ENCODE data around the gene MAML2.
"Not testable (repeated sequence)": the region's sequence is repeated elsewhere in the genome, so short reads cannot be mapped to it uniquely, and the experiment has no call there.

MAML2 gene

DNA sequence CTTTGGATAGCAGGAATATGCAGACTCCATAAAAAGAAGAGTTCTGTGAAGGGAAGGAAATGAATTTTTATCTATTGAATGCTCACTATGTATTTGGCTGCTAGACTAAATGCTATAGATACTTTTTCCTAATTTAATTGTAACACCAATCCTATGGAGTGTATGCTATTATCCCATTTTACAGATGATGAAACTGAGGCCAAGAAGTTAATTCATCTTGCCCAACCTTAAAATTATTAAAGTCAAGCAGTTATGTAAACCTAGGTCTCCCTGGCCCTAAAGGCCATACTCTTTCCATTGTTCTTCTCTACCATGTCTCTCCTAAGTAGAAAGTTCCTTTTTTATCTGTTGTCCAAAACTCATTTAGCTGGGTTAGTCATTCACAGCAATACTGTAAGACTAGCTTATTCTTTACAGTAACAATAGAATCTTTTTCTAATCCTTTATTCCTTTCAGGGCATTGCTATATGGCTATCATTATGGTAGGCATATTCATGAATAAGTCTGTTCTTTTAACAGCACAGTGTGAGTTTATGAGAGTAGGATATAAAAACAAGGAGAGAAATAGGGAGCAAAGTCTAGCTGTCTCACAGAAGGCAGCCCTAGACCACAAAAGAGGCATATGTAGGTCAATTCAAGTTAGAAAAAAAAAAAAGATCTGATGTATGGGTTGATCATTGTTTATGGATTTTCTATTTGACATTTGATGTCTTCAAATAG, 50.5 kb downstream of the MAML2 start:
- DNase-seq (ENCODE audit: low spot score): no peak

DNA sequence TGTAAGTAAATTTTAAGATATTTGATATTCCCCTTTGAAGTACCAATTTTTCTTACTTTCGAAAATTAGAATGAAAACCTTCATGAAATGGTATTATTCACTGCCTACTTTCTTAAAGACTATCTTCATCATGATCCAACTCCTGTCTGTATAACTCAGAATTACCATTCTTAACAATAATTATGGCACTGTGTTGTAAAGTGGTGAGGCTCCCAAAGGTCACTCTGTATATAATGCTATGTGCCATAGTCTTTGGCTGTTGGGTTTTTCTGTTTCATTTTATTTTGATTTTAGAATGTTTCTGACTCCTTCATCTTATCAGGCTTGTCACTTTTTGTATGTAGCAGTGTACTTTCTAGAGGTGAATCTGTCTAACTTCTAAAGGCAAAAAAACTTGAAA, 52.4 kb downstream of the MAML2 start:
- DNase-seq (ENCODE audit: low spot score): no peak

- DNase-seq (ENCODE audit: low spot score): no peak
These were observed 53.0 kb downstream of the MAML2 start for GRCh38 chr11:96290031-96290430.

GRCh38 chr11:96288915-96289314, 54.1 kb downstream of the MAML2 start:
- no peak for DNase-seq (ENCODE audit: low spot score)

GRCh38 chr11:96287822-96288439, 55.1 kb downstream of the MAML2 start:
- no peak for DNase-seq (ENCODE audit: low spot score)

- DNase-seq (ENCODE audit: low spot score): not testable (repeated sequence)
These were observed 57.0 kb downstream of the MAML2 start for GRCh38 chr11:96285985-96286384.

DNA sequence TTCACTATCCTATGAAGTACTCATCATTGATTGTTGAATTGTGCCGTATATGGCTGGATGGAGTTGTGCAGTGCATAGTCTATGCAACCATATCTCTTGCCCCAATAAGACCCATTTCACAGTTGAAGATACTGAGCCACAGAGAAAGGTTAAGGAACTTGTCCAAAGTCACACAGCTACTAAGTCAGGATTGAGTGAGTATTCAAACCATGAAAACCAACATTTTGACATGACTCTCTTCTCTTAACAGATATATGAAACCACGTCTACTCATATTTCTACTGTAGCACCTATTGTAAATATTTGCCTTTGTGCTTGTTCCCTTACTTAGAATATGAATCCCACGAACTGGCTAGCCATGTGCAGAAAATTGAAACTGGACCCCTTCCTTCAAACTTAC, 58.1 kb downstream of the MAML2 start:
- peak; percentile 61 for DNase-seq (ENCODE audit: low spot score)

- no peak for DNase-seq (ENCODE audit: low spot score)
These were observed 58.6 kb downstream of the MAML2 start for GRCh38 chr11:96284401-96284800.

DNA sequence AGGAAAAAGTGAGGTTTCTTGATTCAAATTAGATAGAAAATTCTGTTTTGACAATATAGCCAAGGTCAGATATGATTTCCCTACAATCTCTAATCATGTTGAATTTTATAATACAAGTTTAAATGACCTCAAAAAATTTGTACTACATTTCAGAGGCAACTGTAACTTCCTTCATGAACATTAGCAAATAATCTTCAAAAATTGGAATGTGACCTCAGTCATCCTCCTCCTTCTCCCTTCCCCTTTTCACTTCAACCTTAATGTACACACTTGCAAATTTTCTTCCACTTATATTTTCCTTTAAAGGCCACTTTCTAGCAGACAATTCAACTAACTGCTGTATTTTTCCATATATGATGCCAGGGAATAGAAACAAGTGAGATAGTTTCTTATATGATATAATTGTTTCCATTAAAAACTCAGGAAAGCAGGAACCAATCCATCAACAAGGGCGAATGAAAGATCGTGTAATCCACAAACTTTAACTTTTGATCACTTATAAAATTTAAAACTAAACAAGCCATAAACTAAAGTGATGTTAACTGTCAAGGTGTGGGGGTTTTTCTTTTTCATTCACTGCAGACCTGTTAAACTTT, 60.3 kb downstream of the MAML2 start:
- DNase-seq (ENCODE audit: low spot score): no peak

- DNase-seq (ENCODE audit: low spot score): no peak
These were observed 62.6 kb downstream of the MAML2 start for GRCh38 chr11:96280444-96280843.

- no peak for DNase-seq (ENCODE audit: low spot score)
These were observed 63.1 kb downstream of the MAML2 start for GRCh38 chr11:96279896-96280290.

DNA sequence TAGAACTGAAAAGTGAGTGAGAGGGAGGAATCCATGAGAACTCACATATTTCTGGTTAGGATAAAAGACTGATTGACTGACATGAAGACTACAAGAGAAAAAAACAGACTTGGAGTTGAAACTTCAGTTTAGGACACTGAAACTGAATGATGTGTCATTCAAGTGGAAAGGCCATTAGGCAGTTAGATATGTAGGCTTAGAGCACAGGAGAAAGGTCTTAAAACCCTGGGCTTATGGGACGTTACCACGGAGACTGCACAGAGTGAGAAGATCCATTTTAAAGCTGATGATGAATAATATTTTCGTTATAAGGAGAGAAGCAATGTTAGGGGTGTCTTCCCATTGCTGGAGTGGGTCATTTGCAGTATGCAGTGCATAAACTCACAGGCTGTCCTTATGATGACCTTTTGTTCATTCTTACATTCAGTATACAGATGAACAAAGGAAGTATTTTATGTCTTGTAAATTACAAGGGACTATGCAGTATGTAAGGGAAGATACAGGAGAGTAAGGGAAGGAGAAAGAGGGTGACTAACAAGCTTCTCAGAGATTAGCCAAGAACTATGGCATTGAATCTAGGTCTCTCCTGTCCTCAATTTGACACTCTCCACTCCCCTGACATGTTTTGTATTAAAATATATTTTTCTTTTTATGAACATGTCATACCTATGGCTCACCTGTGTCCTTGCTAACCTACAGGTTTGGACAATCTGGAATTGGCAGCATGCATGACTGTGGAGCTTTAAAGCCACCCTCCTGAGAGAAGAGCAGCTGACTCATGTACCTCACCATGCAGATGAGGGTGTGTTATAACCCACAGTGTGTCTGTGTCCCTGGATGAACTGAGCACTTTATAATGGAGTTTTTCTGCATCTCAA, 63.7 kb downstream of the MAML2 start:
- no peak for DNase-seq (ENCODE audit: low spot score)

DNA sequence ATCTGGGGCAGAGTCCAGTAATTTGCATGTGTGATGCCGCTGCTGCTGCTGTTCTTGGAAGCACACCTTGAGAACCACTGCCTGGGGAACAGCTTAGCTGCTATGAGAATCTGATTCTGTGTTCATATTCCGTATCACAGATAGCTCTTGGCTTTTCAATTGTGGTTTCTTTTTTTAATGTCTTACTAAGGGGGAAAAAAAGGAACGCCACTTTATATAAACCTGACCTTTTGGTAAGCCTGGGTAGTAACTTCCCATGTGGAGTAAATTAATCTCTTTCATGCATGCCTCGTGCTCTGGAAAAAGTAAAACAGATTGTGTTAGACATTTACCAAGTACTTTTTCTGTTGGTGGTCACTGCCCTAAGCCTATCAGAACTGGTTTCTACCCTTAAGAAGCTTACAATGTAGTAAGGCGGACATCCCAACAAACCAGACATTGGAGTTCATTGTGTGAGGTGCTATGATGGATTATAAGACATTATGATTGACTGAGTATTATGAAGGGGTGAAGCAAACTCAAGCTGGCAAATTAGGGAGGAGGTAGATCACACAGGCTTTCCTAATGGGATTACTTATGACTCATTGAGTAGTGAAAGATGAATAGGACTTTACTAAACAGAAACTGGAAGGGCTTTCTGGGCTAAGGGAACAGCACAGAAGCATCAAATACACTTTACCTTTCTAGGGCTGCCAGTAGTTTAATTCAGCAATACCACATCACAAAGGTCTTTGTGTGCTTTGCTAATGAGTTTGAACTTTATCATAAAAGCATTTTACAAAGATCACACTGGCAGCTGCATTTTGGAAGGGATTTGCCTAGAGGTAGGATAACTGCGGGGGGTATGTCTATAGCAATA, 64.7 kb downstream of the MAML2 start:
- no peak for DNase-seq (ENCODE audit: low spot score)

- DNase-seq (ENCODE audit: low spot score): no peak
These were observed 65.3 kb downstream of the MAML2 start for GRCh38 chr11:96277696-96278038.

- DNase-seq (ENCODE audit: low spot score): no peak
These were observed 66.2 kb downstream of the MAML2 start for GRCh38 chr11:96276836-96277235.

GRCh38 chr11:96275801-96276594, 67.0 kb downstream of the MAML2 start:
- no peak for DNase-seq (ENCODE audit: low spot score)

DNA sequence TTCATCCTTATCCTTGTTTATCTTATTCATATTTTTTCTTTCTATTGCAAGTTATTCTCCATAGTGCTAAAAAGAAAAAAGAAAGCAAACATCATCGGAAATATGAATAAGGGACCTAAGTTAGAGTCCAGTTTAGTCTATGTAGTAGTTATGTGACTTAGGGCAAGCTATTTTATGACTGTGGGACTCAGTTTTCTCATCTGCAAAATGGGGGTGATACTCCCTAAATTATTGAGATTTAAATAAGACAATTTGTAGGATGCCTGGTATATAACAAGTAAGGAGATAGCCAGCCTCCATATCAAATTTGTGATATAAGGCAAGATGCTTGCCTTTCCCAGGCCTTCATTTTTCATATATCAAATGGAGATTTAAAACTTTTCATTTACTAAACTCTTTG, 69.5 kb downstream of the MAML2 start:
- no peak for DNase-seq (ENCODE audit: low spot score)

- DNase-seq (ENCODE audit: low spot score): no peak
These were observed 70.3 kb downstream of the MAML2 start for GRCh38 chr11:96272529-96273222.

GRCh38 chr11:96271777-96272176, 71.2 kb downstream of the MAML2 start:
- no peak for DNase-seq (ENCODE audit: low spot score)

DNA sequence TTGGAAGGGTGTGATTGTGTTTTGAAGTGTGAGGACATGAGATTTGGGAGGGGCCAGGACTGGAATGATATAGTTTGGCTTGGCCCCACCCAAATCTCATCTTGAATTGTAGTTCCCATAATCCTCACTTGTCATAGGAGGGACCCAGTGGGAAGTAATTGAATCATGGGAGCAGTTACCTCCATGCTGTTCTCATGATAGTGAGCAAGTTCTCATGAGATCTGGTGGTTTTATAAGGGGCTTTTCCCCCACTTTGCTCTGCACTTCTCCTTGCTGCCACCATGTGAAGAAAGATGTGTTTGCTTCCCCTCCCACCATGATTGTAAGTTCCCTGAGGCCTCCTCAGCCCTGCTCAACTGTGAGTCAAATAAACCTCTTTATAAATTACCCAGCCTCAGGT, 71.6 kb downstream of the MAML2 start:
- DNase-seq (ENCODE audit: low spot score): not testable (repeated sequence)
